ENCODE data around the gene FARS2.

DNA sequence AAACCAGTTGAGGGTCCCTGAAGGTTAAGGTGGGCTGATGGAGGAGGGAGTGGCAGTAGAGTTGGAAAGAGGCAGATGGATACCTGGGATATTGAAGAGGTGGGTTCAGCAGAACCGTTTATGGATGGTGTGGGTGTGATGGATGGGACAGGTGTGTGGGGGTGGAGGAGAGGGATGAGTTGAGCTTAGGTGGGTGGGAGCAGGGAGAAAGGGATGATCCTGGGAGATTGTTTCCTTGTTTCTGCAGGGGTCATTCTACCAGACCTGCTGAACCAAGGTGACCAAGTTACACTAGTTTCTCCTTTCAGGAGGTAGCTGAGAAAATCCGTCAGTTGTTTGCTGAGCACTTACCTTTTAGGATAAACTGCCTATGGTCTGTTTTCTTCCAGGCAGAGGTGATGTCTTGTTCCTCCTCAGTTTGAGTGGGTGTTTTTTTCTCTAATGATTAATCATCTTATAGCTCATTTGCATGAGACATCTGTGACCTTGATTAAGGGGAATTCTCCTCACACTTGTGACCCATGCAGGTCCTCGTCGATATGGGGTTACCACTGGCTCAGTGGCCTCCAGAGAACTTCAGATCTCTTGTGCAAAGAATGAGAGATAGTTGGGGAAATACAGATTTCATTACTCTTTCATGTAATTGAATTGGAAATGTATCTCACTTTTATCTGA is 53.0 kb downstream of the FARS2 start:
- TF ChIP-seq CTBP1 (IDR thresholded peaks at IDR 0.05; ENCODE audit: borderline replicate concordance) (no peak), SUZ12 (IDR thresholded peaks at IDR 0.05) (no peak), FOXM1 (IDR thresholded peaks at IDR 0.05; ENCODE audit: borderline replicate concordance) (no peak)
